Vagina (tissue), 2 donors: ENCODE measurements around the gene MFNG.

Experiments used
- CTCF ChIP-seq, 3 experiments: fragments of 450-650 bp in 2 of 3; fragments of 200-600 bp in 1 of 3; sonication (generic) in 1 of 3; IDR thresholded peaks; one replicate each; pipeline ENCODE4 v1.5.1; 2017 to 2019; ENCODE audit warnings: antibody characterized with exemption in 3 of 3, mild to moderate bottlenecking in 2 of 3, moderate library complexity in 2 of 3
- POLR2A ChIP-seq, 2 donors: fragments of 450-650 bp; IDR thresholded peaks; one replicate each; pipeline ENCODE4 v1.6.1; 2017; ENCODE audit warnings: antibody characterized with exemption in 2 of 2, mild to moderate bottlenecking in 2 of 2, moderate library complexity in 2 of 2

GRCh38 chr22:37508431-37508992 is 22.3 kb upstream of the MFNG start:
- no peak for TF ChIP-seq POLR2A (IDR thresholded peaks at IDR 0.05)
- no peak for TF ChIP-seq CTCF (IDR thresholded peaks at IDR 0.05)
